Mesenchymal stem cell (in vitro differentiated cells and primary cell): ENCODE results near the gene TST.

ENCODE experiments used
- DNase-seq: peaks from one replicate; pipeline ENCODE4 v3.0.0-alpha.2; 2013
- H2AFZ ChIP-seq: one replicate; pipeline ENCODE4 v1.6.1; 2013; ENCODE audit warnings: low read depth, mild to moderate bottlenecking, control low read depth, inconsistent platforms, low read length, moderate library complexity
- H2AK5ac ChIP-seq: 2 replicates; pipeline ENCODE4 v1.6.1; 2013; ENCODE audit warnings: low read length, moderate library complexity, mild to moderate bottlenecking, inconsistent platforms; ENCODE audit not compliant: severe bottlenecking
- H2BK120ac ChIP-seq: one replicate; pipeline ENCODE4 v1.6.1; 2013; ENCODE audit warnings: low read depth, mild to moderate bottlenecking, inconsistent platforms, low read length, moderate library complexity
- H2BK12ac ChIP-seq, 2 experiments: one replicate each; pipeline ENCODE4 v1.6.1; 2013; ENCODE audit warnings: inconsistent platforms in 2 of 2, low read length in 2 of 2, mild to moderate bottlenecking in 2 of 2, moderate library complexity in 2 of 2, control low read depth in 1 of 2
- H2BK15ac ChIP-seq: one replicate; pipeline ENCODE4 v1.6.1; 2013; ENCODE audit warnings: mild to moderate bottlenecking, low read depth, inconsistent platforms; ENCODE audit not compliant: poor library complexity, severe bottlenecking
- H2BK5ac ChIP-seq: 2 replicates; pipeline ENCODE4 v1.6.1; 2013; ENCODE audit warnings: low read depth, mild to moderate bottlenecking, low read length, control low read depth, inconsistent platforms; ENCODE audit not compliant: poor library complexity, severe bottlenecking
- H3K14ac ChIP-seq, 2 experiments: one replicate each; pipeline ENCODE4 v1.6.1; 2013; ENCODE audit warnings: inconsistent platforms in 2 of 2, low read length in 2 of 2, control low read depth in 1 of 2, mild to moderate bottlenecking in 1 of 2, moderate library complexity in 1 of 2
- H3K18ac ChIP-seq, 2 experiments: one replicate each; pipeline ENCODE4 v1.6.1; 2013; ENCODE audit warnings: inconsistent platforms in 2 of 2, low read length in 2 of 2, control low read depth in 1 of 2, low read depth in 1 of 2, mild to moderate bottlenecking in 1 of 2
- H3K23ac ChIP-seq, 2 experiments: one replicate each; pipeline ENCODE4 v1.6.1; 2013; ENCODE audit warnings: inconsistent platforms in 2 of 2, low read length in 2 of 2, mild to moderate bottlenecking in 2 of 2, moderate library complexity in 2 of 2, control low read depth in 1 of 2
- H3K27ac ChIP-seq: 2 replicates; pipeline ENCODE4 v1.5.1; 2013; ENCODE audit warnings: mild to moderate bottlenecking, moderate library complexity, low read length, control low read depth, inconsistent platforms; ENCODE audit not compliant: poor library complexity, severe bottlenecking
- H3K27me3 ChIP-seq, 2 experiments: 2 replicates each; pipeline versions ENCODE4 v1.6.1 to v1.7.0; 2013; ENCODE audit warnings: low read length in 2 of 2, mild to moderate bottlenecking in 2 of 2, moderate library complexity in 2 of 2, control low read depth in 1 of 2, inconsistent platforms in 1 of 2; ENCODE audit not compliant: control insufficient read depth in 1 of 2, insufficient read depth in 1 of 2
- H3K36me3 ChIP-seq, 2 experiments: 2 replicates each; pipeline versions ENCODE4 v1.6.1 to v1.7.0; 2013; ENCODE audit warnings: low read length in 2 of 2, control low read depth in 1 of 2, inconsistent platforms in 1 of 2, low read depth in 1 of 2, mild to moderate bottlenecking in 1 of 2; ENCODE audit not compliant: insufficient read depth in 2 of 2, control insufficient read depth in 1 of 2
- H3K4ac ChIP-seq, 2 experiments: one replicate each; pipeline ENCODE4 v1.6.1; 2013; ENCODE audit warnings: inconsistent platforms in 2 of 2, low read length in 2 of 2, mild to moderate bottlenecking in 2 of 2, moderate library complexity in 2 of 2, control low read depth in 1 of 2, low read depth in 1 of 2
- H3K4me1 ChIP-seq: 2 replicates; pipeline ENCODE4 v1.6.1; 2013; ENCODE audit warnings: low read depth, low read length, control low read depth; ENCODE audit not compliant: control insufficient read depth, insufficient read depth
- H3K4me2 ChIP-seq: 2 replicates; pipeline ENCODE4 v1.6.1; 2013; ENCODE audit warnings: low read length, mild to moderate bottlenecking, inconsistent platforms; ENCODE audit not compliant: poor library complexity, severe bottlenecking
- H3K4me3 ChIP-seq, 2 experiments: 2 replicates each; pipeline versions ENCODE4 v1.5.1 to v1.7.0; 2013; ENCODE audit warnings: low read length in 2 of 2, mild to moderate bottlenecking in 2 of 2, control low read depth in 1 of 2, low read depth in 1 of 2; ENCODE audit not compliant: insufficient read depth in 1 of 2
- H3K79me1 ChIP-seq: replicated peaks from 2 replicates; pipeline ENCODE4 v1.6.1; 2013; ENCODE audit warnings: mild to moderate bottlenecking, control low read depth, low read length, inconsistent platforms; ENCODE audit not compliant: poor library complexity, severe bottlenecking
- H3K9ac ChIP-seq: 2 replicates; pipeline ENCODE4 v1.7.0; 2013; ENCODE audit warnings: mild to moderate bottlenecking, low read length, moderate library complexity
- H3K9me3 ChIP-seq: 2 replicates; pipeline ENCODE4 v1.7.0; 2013; ENCODE audit warnings: mild to moderate bottlenecking, low read length; ENCODE audit not compliant: control insufficient read depth
- H4K8ac ChIP-seq: one replicate; pipeline ENCODE4 v1.6.1; 2013; ENCODE audit warnings: inconsistent platforms, mild to moderate bottlenecking, low read length, moderate library complexity
- H4K91ac ChIP-seq: one replicate; pipeline ENCODE4 v1.6.1; 2013; ENCODE audit warnings: mild to moderate bottlenecking, low read length, inconsistent platforms
- WGBS: methylation state at CpG from one replicate; pipeline ENCODE4 v1.1.7; 2013; ENCODE audit warnings: mixed read lengths; 5-methylcytosine and 5-hydroxymethylcytosine counted together

The TST gene

DNA sequence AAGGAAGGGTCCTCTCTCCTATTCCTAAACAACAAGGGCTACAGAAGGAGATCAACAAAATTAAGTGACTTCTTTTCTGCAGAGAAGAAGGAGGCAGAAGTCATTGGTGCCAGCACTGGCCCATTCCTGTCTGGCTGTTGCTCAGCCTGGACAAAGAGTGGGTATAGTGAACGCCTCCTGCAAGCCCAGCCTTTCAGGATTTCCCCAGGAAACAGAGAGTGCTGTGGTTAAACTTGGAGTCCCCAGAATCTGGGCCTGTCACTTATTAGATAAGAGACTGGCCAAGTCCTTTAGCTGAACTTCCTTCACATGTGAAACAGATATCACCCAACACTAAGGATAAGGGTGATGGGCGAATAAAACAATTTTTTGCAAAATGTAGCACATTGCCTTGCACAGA is 10.9 kb downstream of the TST start:
- Histone ChIP-seq H3K23ac (no peak overlapping the region), H3K27ac (no peak overlapping the region), H2BK5ac (no peak overlapping the region), H3K9ac (no peak overlapping the region), H2BK15ac (no peak overlapping the region), H3K9me3 (peaks cover 13% of the 10 kb centered on the region), H2BK12ac (no peak overlapping the region), H3K4me1 (peaks cover 3% of the 10 kb centered on the region), H3K4me3 (no peak overlapping the region), H3K14ac (no peak overlapping the region), H2BK120ac (no peak overlapping the region), H3K79me1 (no peaks in the 10 kb centered on the region), H3K4me2 (no peak overlapping the region), H4K8ac (no peak overlapping the region), H2AK5ac (no peak overlapping the region), H3K4ac (no peak overlapping the region), H3K18ac (no peak overlapping the region), H3K27me3 (peaks cover 51 to 61% of the 10 kb centered on the region in 2 experiments), H2AFZ (no peak overlapping the region), H4K91ac (no peak overlapping the region), H3K36me3 (no peaks in the 10 kb centered on the region)
- DNase-seq: no peak
- 76% methylated on average over 2 of the region's 2 CpGs for WGBS

DNA sequence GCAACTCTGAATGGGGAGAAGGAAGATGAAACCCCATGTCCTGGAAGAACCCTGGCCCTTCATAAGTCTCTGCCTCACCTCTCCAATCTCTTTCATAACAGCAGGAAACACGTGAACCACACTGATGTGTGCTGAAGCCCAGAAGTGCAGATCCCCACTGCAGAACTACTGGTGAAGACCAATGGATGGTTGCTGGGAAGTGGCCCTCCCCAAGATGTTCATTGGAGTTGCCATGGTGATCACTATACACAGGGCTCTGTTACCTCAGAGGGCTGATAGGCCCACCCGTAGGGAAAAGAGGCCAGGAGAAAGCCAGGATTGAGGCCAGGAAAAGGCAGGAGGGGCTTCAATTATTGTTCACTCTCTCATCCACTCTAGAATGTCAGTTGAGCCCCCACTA is 11.6 kb downstream of the TST start:
- peaks cover 3% of the 10 kb centered on the region for H3K4me1 ChIP-seq
- DNase-seq: no peak
- H3K36me3 ChIP-seq: no peaks in the 10 kb centered on the region
- 26% methylated on average over 2 of the region's 2 CpGs for WGBS
- no peak overlapping the region for H3K4me2 ChIP-seq
- no peak overlapping the region for H4K91ac ChIP-seq
- no peak overlapping the region for H3K4ac ChIP-seq
- H3K4me3 ChIP-seq: no peak overlapping the region
- H2AK5ac ChIP-seq: no peak overlapping the region
- H2AFZ ChIP-seq: no peak overlapping the region
- H3K9me3 ChIP-seq: peaks cover 13% of the 10 kb centered on the region
- H3K27me3 ChIP-seq: peaks cover 58 to 68% of the 10 kb centered on the region in 2 experiments
- no peaks in the 10 kb centered on the region for H3K79me1 ChIP-seq
- no peak overlapping the region for H2BK15ac ChIP-seq
- H3K18ac ChIP-seq: no peak overlapping the region
- H2BK5ac ChIP-seq: no peak overlapping the region
- no peak overlapping the region for H3K14ac ChIP-seq
- H3K27ac ChIP-seq: no peak overlapping the region
- H3K9ac ChIP-seq: no peak overlapping the region
- H2BK12ac ChIP-seq: no peak overlapping the region
- H2BK120ac ChIP-seq: no peak overlapping the region
- H4K8ac ChIP-seq: no peak overlapping the region
- no peak overlapping the region for H3K23ac ChIP-seq

DNA sequence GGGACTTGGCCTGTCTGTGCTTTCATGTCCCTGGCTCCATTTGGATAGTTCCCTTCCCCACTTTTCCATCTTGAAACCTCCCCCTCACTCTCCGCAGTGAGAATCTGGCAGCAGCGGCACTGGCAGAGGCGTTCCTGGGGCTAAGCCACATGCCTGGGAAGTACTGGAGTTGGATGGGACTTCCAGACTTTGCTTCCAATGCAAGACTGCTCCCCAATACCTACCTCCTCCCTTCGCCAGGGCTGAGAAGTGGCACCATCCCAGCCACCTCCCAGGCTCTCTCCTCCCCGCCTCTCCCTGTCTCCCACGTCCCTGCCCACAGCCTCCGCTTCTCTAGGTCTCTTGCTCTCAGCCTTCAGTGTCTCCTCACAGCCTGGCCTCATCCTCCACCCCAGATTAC is 16.6 kb downstream of the TST start:
- Histone ChIP-seq H3K4me3 (no peak overlapping the region), H3K23ac (no peak overlapping the region), H3K27ac (no peak overlapping the region), H2BK15ac (no peak overlapping the region), H3K4me1 (no peaks in the 10 kb centered on the region), H2AK5ac (no peak overlapping the region), H2BK120ac (no peak overlapping the region), H4K8ac (no peak overlapping the region), H3K9ac (no peak overlapping the region), H3K27me3 (peaks cover 67 to 82% of the 10 kb centered on the region in 2 experiments), H3K79me1 (no peaks in the 10 kb centered on the region), H3K4me2 (no peak overlapping the region), H4K91ac (no peak overlapping the region), H3K14ac (no peak overlapping the region), H3K36me3 (no peaks in the 10 kb centered on the region), H2BK5ac (no peak overlapping the region), H2BK12ac (no peak overlapping the region), H3K18ac (no peak overlapping the region), H3K4ac (no peak overlapping the region), H3K9me3 (peaks cover 13% of the 10 kb centered on the region), H2AFZ (no peak overlapping the region)
- DNase-seq: no peak
- 88% methylated on average over 7 of the region's 7 CpGs for WGBS

DNA sequence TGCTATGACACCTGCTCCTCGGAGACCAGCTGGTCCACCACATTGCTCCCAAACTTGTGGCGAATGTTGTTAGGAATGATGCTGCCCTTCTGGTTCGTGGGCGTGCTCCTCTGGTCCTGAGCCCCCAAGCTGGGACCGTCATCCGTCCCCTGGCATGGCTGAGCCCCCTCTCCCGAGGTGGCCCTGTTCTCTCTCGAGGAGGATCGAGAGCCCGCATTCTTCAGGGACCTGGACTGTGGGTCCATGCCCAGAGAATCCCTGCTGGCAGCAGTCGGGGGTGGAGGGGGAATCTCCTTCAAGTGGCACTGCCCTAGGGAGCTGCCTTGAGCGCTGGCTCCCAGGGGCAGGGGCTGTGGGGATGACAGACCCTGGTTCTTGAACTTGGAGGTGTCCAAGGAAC is 17.4 kb downstream of the TST start:
- Histone ChIP-seq H3K27ac (no peak overlapping the region), H3K79me1 (no peaks in the 10 kb centered on the region), H2AFZ (no peak overlapping the region), H2BK5ac (no peak overlapping the region), H3K4me3 (no peak overlapping the region), H3K27me3 (peaks cover 64 to 82% of the 10 kb centered on the region in 2 experiments), H3K36me3 (no peaks in the 10 kb centered on the region), H3K4me1 (no peaks in the 10 kb centered on the region), H2BK12ac (no peak overlapping the region), H3K18ac (no peak overlapping the region), H2BK120ac (no peak overlapping the region), H3K14ac (no peak overlapping the region), H4K8ac (no peak overlapping the region), H3K4me2 (no peak overlapping the region), H3K4ac (no peak overlapping the region), H2BK15ac (no peak overlapping the region), H2AK5ac (no peak overlapping the region), H3K9ac (no peak overlapping the region), H4K91ac (no peak overlapping the region), H3K23ac (no peak overlapping the region), H3K9me3 (peaks cover 12% of the 10 kb centered on the region)
- 89% methylated on average over 12 of the region's 12 CpGs for WGBS
- DNase-seq: no peak
